ENCODE data around the gene FBF1.
"Not testable (repeated sequence)": the region's sequence is repeated elsewhere in the genome, so short reads cannot be mapped to it uniquely, and the experiment has no call there.

Gene FBF1

GRCh38 chr17:75980188-75981018 is 39.6 kb upstream of the FBF1 start:
- H3K4me3 ChIP-seq (ENCODE audit: low read depth, low read length): peak overlapping the region; percentile 76
- no peak for TF ChIP-seq CTCF (IDR thresholded peaks at IDR 0.05; ENCODE audit: borderline replicate concordance, insufficient read depth, low read depth, low read length)

- H3K4me3 ChIP-seq (ENCODE audit: low read depth, low read length): peak overlapping the region; percentile 76
- no peak for TF ChIP-seq CTCF (IDR thresholded peaks at IDR 0.05; ENCODE audit: borderline replicate concordance, insufficient read depth, low read depth, low read length)
Measured at GRCh38 chr17:75979705-75980187, 38.9 kb upstream of the FBF1 start.

- H3K4me3 ChIP-seq (ENCODE audit: low read depth, low read length): peak within 1 kb of the TSS; percentile 76
- no peak for TF ChIP-seq CTCF (IDR thresholded peaks at IDR 0.05; ENCODE audit: borderline replicate concordance, insufficient read depth, low read depth, low read length)
Measured at GRCh38 chr17:75978938-75979704, 38.3 kb upstream of the FBF1 start, which contains the start of the genes ACOX1 and TEN1. Gene ACOX1, minus strand, starts transcription at chr17:75979166. Its CDS starts 93 bp downstream, at chr17:75979073. Gene TEN1, plus strand, starts transcription at chr17:75979240. Its CDS starts 6,953 bp downstream, at chr17:75986193.

GRCh38 chr17:75976175-75976848 is 35.5 kb upstream of the FBF1 start:
- no peak for TF ChIP-seq CTCF (IDR thresholded peaks at IDR 0.05; ENCODE audit: borderline replicate concordance, insufficient read depth, low read depth, low read length)
- no peak overlapping the region for H3K4me3 ChIP-seq (ENCODE audit: low read depth, low read length)

GRCh38 chr17:75975757-75976174 is 34.9 kb upstream of the FBF1 start:
- no peak overlapping the region for H3K4me3 ChIP-seq (ENCODE audit: low read depth, low read length)
- no peak for TF ChIP-seq CTCF (IDR thresholded peaks at IDR 0.05; ENCODE audit: borderline replicate concordance, insufficient read depth, low read depth, low read length)

- H3K4me3 ChIP-seq (ENCODE audit: low read depth, low read length): not testable (repeated sequence)
Measured at GRCh38 chr17:75975187-75975586, 34.3 kb upstream of the FBF1 start.

- TF ChIP-seq CTCF (IDR thresholded peaks at IDR 0.05; ENCODE audit: borderline replicate concordance, insufficient read depth, low read depth, low read length): no peak
Measured at GRCh38 chr17:75970626-75971025, 29.8 kb upstream of the FBF1 start.

More at GRCh38 chr17:75970626-75971025, 29.8 kb upstream of the FBF1 start:
- H3K4me3 ChIP-seq (ENCODE audit: low read depth, low read length): no peak overlapping the region

Data from GM12875 (cell line).